ENCODE results near the gene ARID3B. TPM values are rescaled to one million over a fixed set of nuclear protein-coding genes. Genes with fewer than 3 reads are reported as not detected.

The ARID3B gene
- total and polyA plus RNA-seq, 2 experiments from 2014 or later, result 69.8 to 70.5 TPM

GRCh38 chr15:74585191-74585590 lies 44.2 kb downstream of the ARID3B start:
- DNase-seq (ENCODE audit: low read depth in 1 of 2, low spot score in 1 of 2), result peak; percentile 21 to 50
- Histone ChIP-seq H3K27ac (peak overlapping the region; percentile 77), H3K4me3 (no peak overlapping the region), H3K36me3 (peaks cover 10% of the 10 kb centered on the region), H3K4me1 (ENCODE audit: low read depth) (peaks cover 64% of the 10 kb centered on the region), H3K27me3 (no peaks in the 10 kb centered on the region), H3K9me3 (ENCODE audit: low read depth) (no peaks in the 10 kb centered on the region)
- no peak for TF ChIP-seq CTCF (IDR thresholded peaks at IDR 0.05; ENCODE audit: low read depth, low read length)

- peaks cover 57% of the 10 kb centered on the region for H3K4me1 ChIP-seq (ENCODE audit: low read depth)
- no peak for DNase-seq (ENCODE audit: low read depth in 1 of 2, low spot score in 1 of 2)
- H3K36me3 ChIP-seq, result peaks cover 9% of the 10 kb centered on the region
- H3K9me3 ChIP-seq (ENCODE audit: low read depth), result no peaks in the 10 kb centered on the region
- no peaks in the 10 kb centered on the region for H3K27me3 ChIP-seq
- peak overlapping the region; percentile 77 for H3K27ac ChIP-seq
- no peak overlapping the region for H3K4me3 ChIP-seq
- TF ChIP-seq CTCF (IDR thresholded peaks at IDR 0.05; ENCODE audit: low read depth, low read length), result no peak
These were observed 44.8 kb downstream of the ARID3B start for GRCh38 chr15:74585857-74586256.

GRCh38 chr15:74589826-74590225 lies 48.8 kb downstream of the ARID3B start:
- Histone ChIP-seq H3K27me3 (no peaks in the 10 kb centered on the region), H3K27ac (no peak overlapping the region), H3K9me3 (ENCODE audit: low read depth) (no peaks in the 10 kb centered on the region), H3K36me3 (peaks cover 22% of the 10 kb centered on the region), H3K4me3 (no peak overlapping the region), H3K4me1 (ENCODE audit: low read depth) (peaks cover 53% of the 10 kb centered on the region)
- peak in 1 of 2 donors; percentile 26 for DNase-seq (ENCODE audit: low read depth in 1 of 2, low spot score in 1 of 2)
- no peak for TF ChIP-seq CTCF (IDR thresholded peaks at IDR 0.05; ENCODE audit: low read depth, low read length)

- peaks cover 24% of the 10 kb centered on the region for H3K36me3 ChIP-seq
- no peaks in the 10 kb centered on the region for H3K9me3 ChIP-seq (ENCODE audit: low read depth)
- TF ChIP-seq CTCF (IDR thresholded peaks at IDR 0.05; ENCODE audit: low read depth, low read length), result no peak
- H3K4me1 ChIP-seq (ENCODE audit: low read depth), result peaks cover 30% of the 10 kb centered on the region
- no peak overlapping the region for H3K4me3 ChIP-seq
- no peaks in the 10 kb centered on the region for H3K27me3 ChIP-seq
- DNase-seq (ENCODE audit: low read depth in 1 of 2, low spot score in 1 of 2), result no peak
- H3K27ac ChIP-seq, result peak overlapping the region; percentile 89
These were observed 51.2 kb downstream of the ARID3B start for GRCh38 chr15:74592222-74592621.

GRCh38 chr15:74593122-74593521 lies 52.1 kb downstream of the ARID3B start:
- Histone ChIP-seq H3K27ac (peak overlapping the region; percentile 89), H3K9me3 (ENCODE audit: low read depth) (no peaks in the 10 kb centered on the region), H3K4me3 (no peak overlapping the region), H3K4me1 (ENCODE audit: low read depth) (peaks cover 32% of the 10 kb centered on the region), H3K36me3 (peaks cover 24% of the 10 kb centered on the region), H3K27me3 (no peaks in the 10 kb centered on the region)
- peak in 1 of 2 donors; percentile 85 for DNase-seq (ENCODE audit: low read depth in 1 of 2, low spot score in 1 of 2)
- TF ChIP-seq CTCF (IDR thresholded peaks at IDR 0.05; ENCODE audit: low read depth, low read length), result no peak

GRCh38 chr15:74594455-74594854 lies 53.4 kb downstream of the ARID3B start:
- no peak for TF ChIP-seq CTCF (IDR thresholded peaks at IDR 0.05; ENCODE audit: low read depth, low read length)
- Histone ChIP-seq H3K4me1 (ENCODE audit: low read depth) (peaks cover 33% of the 10 kb centered on the region), H3K36me3 (peaks cover 24% of the 10 kb centered on the region), H3K27me3 (no peaks in the 10 kb centered on the region), H3K9me3 (ENCODE audit: low read depth) (no peaks in the 10 kb centered on the region), H3K27ac (peak overlapping the region; percentile 39), H3K4me3 (no peak overlapping the region)
- no peak for DNase-seq (ENCODE audit: low read depth in 1 of 2, low spot score in 1 of 2)
